Cardiac muscle cell (in vitro differentiated cells and primary cell): ENCODE results near the gene LOXL4. TPM values are rescaled to one million over a fixed set of nuclear protein-coding genes. Genes with fewer than 3 reads are reported as not detected.

ENCODE experiments used
- DNase-seq, 2 donors: peaks; one replicate each; pipeline versions ENCODE4 v3.0.0 to v3.0.0-alpha.2; 2010 to 2017; ENCODE audit warnings: low read depth in 1 of 2, low spot score in 1 of 2
- H3K27ac ChIP-seq: fragments of 200-600 bp; sonication (generic); 2 replicates; pipeline ENCODE4 v1.5.1; 2016
- H3K27me3 ChIP-seq: fragments of 200-600 bp; sonication (generic); 2 replicates; pipeline ENCODE4 v1.6.0; 2016; ENCODE audit warnings: control low read depth
- H3K36me3 ChIP-seq: fragments of 200-600 bp; sonication (generic); 2 replicates; pipeline ENCODE4 v1.5.1; 2016; ENCODE audit warnings: control low read depth
- H3K4me1 ChIP-seq: fragments of 200-600 bp; sonication (generic); 2 replicates; pipeline ENCODE4 v1.8.1; 2017; ENCODE audit warnings: low read depth, mild to moderate bottlenecking, mixed run types
- H3K4me3 ChIP-seq: fragments of 200-600 bp; sonication (generic); 2 replicates; pipeline ENCODE4 v1.5.1; 2016; ENCODE audit warnings: mild to moderate bottlenecking
- H3K9me3 ChIP-seq: fragments of 200-600 bp; sonication (generic); 2 replicates; pipeline ENCODE4 v1.5.1; 2017; ENCODE audit warnings: low read depth, mild to moderate bottlenecking, control low read depth
- CTCF ChIP-seq: IDR thresholded peaks from 2 replicates; pipeline ENCODE4 v1.5.1; 2012; ENCODE audit warnings: low read depth, mild to moderate bottlenecking, low read length
- polyA plus RNA-seq: library from polyadenylated mRNA; unstranded; fragments of >200 nt; fragmentation: Nextera tagmentation; extraction: Ambion mirVana; gene quantifications from 2 replicates; pipeline ENCODE4 v1.2.1, GENCODE V29; 2016
- total RNA-seq: library from RNA; depleted of rRNA; stranded (reverse); fragments of >200 nt; gene quantifications from 2 replicates; pipeline ENCODE4 v1.2.3, GENCODE V29; 2016

LOXL4 gene
- total and polyA plus RNA-seq, 2 experiments from 2014 or later: 3.1 to 10.9 TPM

- Histone ChIP-seq H3K27ac (no peak overlapping the region), H3K4me1 (peaks cover 16% of the 10 kb centered on the region), H3K27me3 (no peaks in the 10 kb centered on the region), H3K9me3 (no peaks in the 10 kb centered on the region), H3K4me3 (no peak overlapping the region), H3K36me3 (no peaks in the 10 kb centered on the region)
- no peak for DNase-seq
- no peak for TF ChIP-seq CTCF
These were observed 40.0 kb upstream of the LOXL4 start for GRCh38 chr10:98307916-98308541.

- no peak for DNase-seq
- TF ChIP-seq CTCF: no peak
- no peaks in the 10 kb centered on the region for H3K9me3 ChIP-seq
- no peaks in the 10 kb centered on the region for H3K27me3 ChIP-seq
- peaks cover 16% of the 10 kb centered on the region for H3K4me1 ChIP-seq
- no peaks in the 10 kb centered on the region for H3K36me3 ChIP-seq
- H3K27ac ChIP-seq: no peak overlapping the region
- no peak overlapping the region for H3K4me3 ChIP-seq
These were observed 38.5 kb upstream of the LOXL4 start for GRCh38 chr10:98306501-98306900.

GRCh38 chr10:98303569-98303968 is 35.6 kb upstream of the LOXL4 start:
- H3K9me3 ChIP-seq: no peaks in the 10 kb centered on the region
- H3K4me3 ChIP-seq: no peak overlapping the region
- H3K36me3 ChIP-seq: no peaks in the 10 kb centered on the region
- no peaks in the 10 kb centered on the region for H3K27me3 ChIP-seq
- H3K27ac ChIP-seq: no peak overlapping the region
- peaks cover 4% of the 10 kb centered on the region for H3K4me1 ChIP-seq
- DNase-seq: no peak
- TF ChIP-seq CTCF: no peak

- no peak for TF ChIP-seq CTCF
- no peaks in the 10 kb centered on the region for H3K27me3 ChIP-seq
These were observed 34.9 kb upstream of the LOXL4 start for GRCh38 chr10:98302741-98303365.

GRCh38 chr10:98301664-98302319 is 33.8 kb upstream of the LOXL4 start:
- Histone ChIP-seq H3K4me1 (no peaks in the 10 kb centered on the region), H3K27me3 (no peaks in the 10 kb centered on the region), H3K9me3 (no peaks in the 10 kb centered on the region), H3K36me3 (no peaks in the 10 kb centered on the region), H3K27ac (no peak overlapping the region), H3K4me3 (no peak overlapping the region)
- no peak for TF ChIP-seq CTCF
- DNase-seq: no peak

More at GRCh38 chr10:98302741-98303365, 34.9 kb upstream of the LOXL4 start:
- Histone ChIP-seq H3K27ac (no peak overlapping the region), H3K4me1 (no peaks in the 10 kb centered on the region), H3K36me3 (no peaks in the 10 kb centered on the region), H3K9me3 (no peaks in the 10 kb centered on the region), H3K4me3 (no peak overlapping the region)
- DNase-seq: peak in 1 of 2 donors; percentile 27
